Osteoblast (primary cell): ENCODE measurements around the gene NAV3. TPM values are rescaled to one million over a fixed set of nuclear protein-coding genes. Genes with fewer than 3 reads are reported as not detected.
A peak's percentile ranks its signal among the peaks of the same experiment; 100 is the strongest.

Experiments
- DNase-seq: peaks from one replicate; pipeline ENCODE4 v3.0.0; 2011; ENCODE audit warnings: low spot score, mixed read lengths; ENCODE audit not compliant: insufficient read length; ENCODE audit errors: missing footprints
- H2AFZ ChIP-seq: 2 replicates; pipeline ENCODE4 v1.6.0; 2011; ENCODE audit warnings: mild to moderate bottlenecking, low read length
- H3K27ac ChIP-seq: 2 replicates; pipeline ENCODE4 v1.5.1; 2011; ENCODE audit warnings: mild to moderate bottlenecking, low read depth, low read length, moderate library complexity
- H3K27me3 ChIP-seq: 2 replicates; pipeline ENCODE4 v1.6.0; 2012; ENCODE audit warnings: mild to moderate bottlenecking, control low read depth, inconsistent platforms, low read length, moderate library complexity; ENCODE audit not compliant: insufficient read depth
- H3K36me3 ChIP-seq: 2 replicates; pipeline ENCODE4 v1.5.1; 2011; ENCODE audit warnings: mild to moderate bottlenecking, low read length, control low read depth, moderate library complexity; ENCODE audit not compliant: insufficient read depth
- H3K4me1 ChIP-seq: 2 replicates; pipeline ENCODE4 v1.5.1; 2011; ENCODE audit warnings: mild to moderate bottlenecking, low read length, control low read depth, moderate library complexity; ENCODE audit not compliant: insufficient read depth
- H3K4me2 ChIP-seq: 2 replicates; pipeline ENCODE4 v1.6.0; 2011; ENCODE audit warnings: mild to moderate bottlenecking, low read length; ENCODE audit not compliant: insufficient read depth
- H3K4me3 ChIP-seq: fragments of 200-600 bp; sonication (generic); 3 replicates; pipeline ENCODE4 v1.5.1; 2012; ENCODE audit warnings: mild to moderate bottlenecking, low read length, inconsistent platforms; ENCODE audit not compliant: insufficient read depth
- H3K79me2 ChIP-seq: 2 replicates; pipeline ENCODE4 v1.6.0; 2012; ENCODE audit warnings: mild to moderate bottlenecking, low read length, control low read depth, inconsistent platforms; ENCODE audit not compliant: insufficient read depth
- H3K9me3 ChIP-seq: 2 replicates; pipeline ENCODE4 v1.5.1; 2011; ENCODE audit warnings: low read depth, low read length, control low read depth
- H4K20me1 ChIP-seq: 2 replicates; pipeline ENCODE4 v1.6.0; 2012; ENCODE audit warnings: mild to moderate bottlenecking, low read length, control low read depth; ENCODE audit not compliant: insufficient read depth
- total RNA-seq: library from RNA; depleted of rRNA; stranded (reverse); fragments of >200 nt; gene quantifications from 2 replicates; pipeline ENCODE4 v1.2.3, GENCODE V29; 2012
- TF ChIP-seq, protein P1 (sequence below): IDR thresholded peaks from 2 replicates; pipeline ENCODE4 v1.5.1; 2011; ENCODE audit warnings: mild to moderate bottlenecking, low read depth, low read length, moderate library complexity; ENCODE audit errors: extremely low read depth

NAV3 gene
- total RNA-seq, 1 donor, result 84.7 TPM

DNA sequence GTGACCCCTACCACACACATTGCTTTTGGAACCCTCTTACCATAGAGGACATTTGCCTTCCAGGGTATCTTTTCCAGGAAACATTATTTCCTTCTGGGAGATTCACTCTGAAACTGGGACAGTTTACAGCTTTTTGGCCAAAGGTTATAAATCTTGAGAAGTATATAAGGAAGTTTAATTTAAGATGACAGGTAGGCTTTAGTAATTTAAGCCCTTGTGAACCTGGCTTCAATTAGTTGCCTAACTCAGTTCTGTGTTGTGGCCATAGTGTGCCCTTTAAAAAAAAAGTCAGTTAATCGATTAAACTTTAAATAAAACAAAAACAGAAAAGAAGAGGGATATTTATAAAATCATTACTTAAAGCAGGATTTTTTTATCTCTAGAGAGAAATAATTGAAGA is 142.9 kb downstream of the NAV3 start:
- Histone ChIP-seq H3K4me3 (no peak overlapping the region), H3K4me1 (peaks cover 2% of the 10 kb centered on the region), H3K4me2 (peak overlapping the region; percentile 61), H4K20me1 (no peaks in the 10 kb centered on the region), H3K27me3 (no peaks in the 10 kb centered on the region), H3K36me3 (peaks cover 31% of the 10 kb centered on the region), H3K79me2 (peaks cover 33% of the 10 kb centered on the region), H3K9me3 (no peaks in the 10 kb centered on the region), H2AFZ (peak overlapping the region; percentile 67), H3K27ac (no peak overlapping the region)
- DNase-seq, result no peak
- TF ChIP-seq, protein P1, sequence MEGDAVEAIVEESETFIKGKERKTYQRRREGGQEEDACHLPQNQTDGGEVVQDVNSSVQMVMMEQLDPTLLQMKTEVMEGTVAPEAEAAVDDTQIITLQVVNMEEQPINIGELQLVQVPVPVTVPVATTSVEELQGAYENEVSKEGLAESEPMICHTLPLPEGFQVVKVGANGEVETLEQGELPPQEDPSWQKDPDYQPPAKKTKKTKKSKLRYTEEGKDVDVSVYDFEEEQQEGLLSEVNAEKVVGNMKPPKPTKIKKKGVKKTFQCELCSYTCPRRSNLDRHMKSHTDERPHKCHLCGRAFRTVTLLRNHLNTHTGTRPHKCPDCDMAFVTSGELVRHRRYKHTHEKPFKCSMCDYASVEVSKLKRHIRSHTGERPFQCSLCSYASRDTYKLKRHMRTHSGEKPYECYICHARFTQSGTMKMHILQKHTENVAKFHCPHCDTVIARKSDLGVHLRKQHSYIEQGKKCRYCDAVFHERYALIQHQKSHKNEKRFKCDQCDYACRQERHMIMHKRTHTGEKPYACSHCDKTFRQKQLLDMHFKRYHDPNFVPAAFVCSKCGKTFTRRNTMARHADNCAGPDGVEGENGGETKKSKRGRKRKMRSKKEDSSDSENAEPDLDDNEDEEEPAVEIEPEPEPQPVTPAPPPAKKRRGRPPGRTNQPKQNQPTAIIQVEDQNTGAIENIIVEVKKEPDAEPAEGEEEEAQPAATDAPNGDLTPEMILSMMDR, result no peak

DNA sequence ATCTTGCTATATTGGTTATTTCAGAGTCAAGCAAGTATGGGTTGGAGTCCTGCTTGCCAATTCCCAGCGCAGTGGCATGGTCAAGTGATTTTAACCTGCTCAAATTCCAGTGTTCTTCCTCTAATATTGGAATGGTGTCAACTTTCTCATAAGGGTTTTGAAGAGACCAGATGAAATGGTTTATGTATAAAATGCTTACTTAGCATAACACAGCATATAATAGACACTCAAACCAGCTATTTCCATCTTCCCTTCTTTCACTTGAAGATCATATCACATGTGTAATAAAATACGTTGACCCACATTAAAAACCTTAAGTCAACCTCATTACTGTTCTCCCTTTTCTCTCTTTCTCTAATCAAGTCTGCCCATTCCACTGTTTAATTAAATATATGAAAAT is 144.0 kb downstream of the NAV3 start:
- H3K9me3 ChIP-seq, result no peaks in the 10 kb centered on the region
- no peaks in the 10 kb centered on the region for H4K20me1 ChIP-seq
- peaks cover 4% of the 10 kb centered on the region for H3K4me1 ChIP-seq
- TF ChIP-seq, protein P1, result no peak
- H3K27me3 ChIP-seq, result no peaks in the 10 kb centered on the region
- H3K79me2 ChIP-seq, result peaks cover 25% of the 10 kb centered on the region
- DNase-seq, result no peak
- no peak overlapping the region for H3K4me3 ChIP-seq
- no peak overlapping the region for H2AFZ ChIP-seq
- peaks cover 20% of the 10 kb centered on the region for H3K36me3 ChIP-seq
- H3K27ac ChIP-seq, result no peak overlapping the region
- no peak overlapping the region for H3K4me2 ChIP-seq

DNA sequence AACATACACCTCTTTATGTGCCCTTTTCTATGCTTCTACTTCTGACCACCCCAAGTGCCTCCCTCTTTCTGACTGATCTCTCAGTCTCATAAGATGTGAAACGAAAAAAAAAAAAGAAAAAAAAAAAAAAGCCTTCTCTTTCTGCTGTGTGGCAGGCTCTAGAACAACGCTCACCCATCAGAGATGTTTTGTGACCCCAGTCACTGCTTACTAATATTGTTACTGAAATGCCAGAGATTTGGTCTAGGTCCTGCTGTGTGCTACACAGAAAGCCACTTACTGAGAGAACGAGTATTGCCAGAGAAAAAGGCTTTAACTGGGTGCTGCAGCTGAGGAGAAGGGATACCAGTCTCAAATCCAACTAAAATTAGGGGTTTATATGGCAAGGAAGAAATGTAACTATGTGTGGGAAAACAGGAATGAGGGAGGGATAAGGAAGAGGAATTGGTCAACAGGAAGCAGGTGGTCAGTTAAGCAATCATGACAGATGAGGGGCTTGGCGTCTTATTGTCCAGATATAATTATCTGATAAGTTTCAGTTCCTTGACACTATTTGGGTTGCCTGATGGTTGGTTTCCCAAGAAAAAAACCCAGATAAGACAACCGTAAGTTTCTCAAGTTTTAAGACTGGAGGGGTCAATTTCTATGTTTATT is 149.0 kb downstream of the NAV3 start:
- no peak for DNase-seq
- H3K36me3 ChIP-seq, result peaks cover 13% of the 10 kb centered on the region
- peaks cover 3% of the 10 kb centered on the region for H3K4me1 ChIP-seq
- peaks cover 51% of the 10 kb centered on the region for H3K79me2 ChIP-seq
- no peaks in the 10 kb centered on the region for H3K9me3 ChIP-seq
- no peak overlapping the region for H3K4me2 ChIP-seq
- H4K20me1 ChIP-seq, result no peaks in the 10 kb centered on the region
- H3K27ac ChIP-seq, result no peak overlapping the region
- H3K4me3 ChIP-seq, result no peak overlapping the region
- H3K27me3 ChIP-seq, result no peaks in the 10 kb centered on the region
- H2AFZ ChIP-seq, result no peak overlapping the region
- TF ChIP-seq, protein P1, result no peak

DNA sequence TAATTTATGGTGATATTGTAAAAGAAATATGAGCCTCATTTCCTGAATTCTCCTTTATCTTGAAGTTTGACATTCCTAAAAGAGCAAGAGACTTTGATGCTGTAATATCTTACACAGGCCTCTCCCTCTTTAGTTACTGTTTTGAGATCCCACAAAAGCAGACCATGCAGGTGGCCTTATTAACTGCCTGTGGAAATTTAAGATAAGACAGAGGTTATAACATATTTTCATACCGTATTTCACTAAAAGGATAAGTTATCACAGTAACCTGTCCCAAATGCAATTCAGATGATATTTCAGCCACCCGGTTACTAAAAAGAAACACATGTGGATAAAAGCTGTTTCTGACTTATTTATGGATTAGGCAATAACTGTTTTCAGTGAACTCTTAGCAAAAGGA is 150.1 kb downstream of the NAV3 start:
- no peak for DNase-seq
- Histone ChIP-seq H3K4me2 (no peak overlapping the region), H2AFZ (no peak overlapping the region), H3K4me1 (peaks cover 3% of the 10 kb centered on the region), H3K27me3 (no peaks in the 10 kb centered on the region), H3K27ac (no peak overlapping the region), H3K36me3 (peaks cover 3% of the 10 kb centered on the region), H3K9me3 (no peaks in the 10 kb centered on the region), H3K79me2 (peaks cover 52% of the 10 kb centered on the region), H4K20me1 (no peaks in the 10 kb centered on the region), H3K4me3 (no peak overlapping the region)
- TF ChIP-seq, protein P1, result no peak
